CD8-positive, alpha-beta memory T cell (primary cell): ENCODE measurements around the gene OR10AD1. TPM values are rescaled to one million over a fixed set of nuclear protein-coding genes. Genes with fewer than 3 reads are reported as not detected.
"Not testable (repeated sequence)": the region's sequence is repeated elsewhere in the genome, so short reads cannot be mapped to it uniquely, and the experiment has no call there.

Experiments used
- CTCF ChIA-PET: fragments of 350-600 bp; sonication (Branson Sonifier 250); formaldehyde crosslinking; loops from one replicate; lab custom pipeline; 2021; ENCODE audit warnings: antibody characterized with exemption; lab: Charles Lee
- POLR2A ChIA-PET: fragments of 350-600 bp; sonication (Branson Sonifier 250); formaldehyde crosslinking; loops from one replicate; lab custom pipeline; 2021; ENCODE audit warnings: antibody characterized with exemption; lab: Charles Lee
- DNase-seq, 5 donors: peaks; one replicate each; pipeline versions ENCODE4 v3.0.0 to v3.0.0-alpha.2; 2020 to 2022; ENCODE audit warnings: mixed read lengths in 1 of 5
- H3K27ac ChIP-seq: one replicate; pipeline ENCODE4 v1.7.0; 2013; ENCODE audit warnings: low read depth, mild to moderate bottlenecking, low read length, moderate library complexity
- H3K27me3 ChIP-seq: 2 replicates; pipeline ENCODE4 v1.7.0; 2013; ENCODE audit warnings: low read length, mild to moderate bottlenecking; ENCODE audit not compliant: insufficient read depth, poor library complexity, severe bottlenecking
- H3K36me3 ChIP-seq: 2 replicates; pipeline ENCODE4 v1.7.0; 2013; ENCODE audit warnings: mild to moderate bottlenecking, low read length, moderate library complexity; ENCODE audit not compliant: insufficient read depth
- H3K4me1 ChIP-seq: 2 replicates; pipeline ENCODE4 v1.7.0; 2013; ENCODE audit warnings: mild to moderate bottlenecking, low read length, moderate library complexity; ENCODE audit not compliant: insufficient read depth
- H3K4me3 ChIP-seq: 2 replicates; pipeline ENCODE4 v1.7.0; 2013; ENCODE audit warnings: mild to moderate bottlenecking, low read length
- H3K9me3 ChIP-seq: 2 replicates; pipeline ENCODE4 v1.7.0; 2013; ENCODE audit warnings: mild to moderate bottlenecking, low read length
- H3K27ac Mint-ChIP-seq, 8 donors: one replicate each; pipeline ENCODE4 v1.8.0; 2020 to 2021; ENCODE audit warnings: mixed read lengths in 8 of 8, mild to moderate bottlenecking in 6 of 8, inconsistent platforms in 3 of 8, moderate library complexity in 3 of 8
- H3K27me3 Mint-ChIP-seq, 2 donors: one replicate each; pipeline ENCODE4 v1.8.0; 2020 to 2021; ENCODE audit warnings: mixed read lengths in 2 of 2, mild to moderate bottlenecking in 1 of 2, moderate library complexity in 1 of 2
- H3K36me3 Mint-ChIP-seq, 3 donors: one replicate each; pipeline ENCODE4 v1.8.0; 2020 to 2021; ENCODE audit warnings: mixed read lengths in 3 of 3, inconsistent platforms in 1 of 3, mild to moderate bottlenecking in 1 of 3
- H3K4me1 Mint-ChIP-seq, 3 donors: one replicate each; pipeline ENCODE4 v1.8.0; 2020 to 2021; ENCODE audit warnings: mixed read lengths in 3 of 3, inconsistent platforms in 1 of 3, mild to moderate bottlenecking in 1 of 3
- H3K4me3 Mint-ChIP-seq, 7 donors: one replicate each; pipeline ENCODE4 v1.8.0; 2020 to 2021; ENCODE audit warnings: mixed read lengths in 7 of 7, mild to moderate bottlenecking in 6 of 7, moderate library complexity in 4 of 7, inconsistent platforms in 2 of 7
- H3K9me3 Mint-ChIP-seq, 5 donors: one replicate each; pipeline ENCODE4 v1.8.0; 2020 to 2022; ENCODE audit warnings: mixed read lengths in 5 of 5, mild to moderate bottlenecking in 3 of 5, moderate library complexity in 2 of 5, inconsistent platforms in 1 of 5
- polyA plus RNA-seq: library from polyadenylated mRNA; unstranded; fragments of 300-500 nt; fragmentation: Illumina TruSeq; gene quantifications from one replicate; pipeline ENCODE4 v1.2.3, GENCODE V29; 2021
- total RNA-seq, 2 experiments: library from RNA; stranded (reverse); gene quantifications; one replicate each; pipeline ENCODE4 v1.2.3, GENCODE V29; 2021

The OR10AD1 gene
- total RNA-seq (not detected), polyA plus RNA-seq (not detected)

- no peaks in the 10 kb centered on the region for H3K27me3 ChIP-seq
- Mint-ChIP-seq H3K27ac (peak within 1 kb of the TSS in 2 of 8 donors; percentile 12 to 15), H3K4me1 (peaks cover 39 to 49% (median 48%) of the 10 kb centered on the region in 3 donors), H3K36me3 (peaks cover 8 to 63% (median 24%) of the 10 kb centered on the region in 3 donors), H3K4me3 (peak within 1 kb of the TSS in 2 of 7 donors; percentile 8 to 20), H3K27me3 (peaks cover 0 to 2% of the 10 kb centered on the region in 2 donors), H3K9me3 (peaks cover 11 to 62% (median 46%) of the 10 kb centered on the region in 5 donors)
- POLR2A ChIA-PET: interaction anchor here (0.5 kb wide), 1 partner anchor 88 kb away, joined by 3 read pairs; no protein-coding TSS in a partner anchor
- H3K27ac ChIP-seq: no peak within 1 kb of the TSS
- DNase-seq: no peak
- H3K4me3 ChIP-seq: no peak within 1 kb of the TSS
- CTCF ChIA-PET: interaction anchor here (1.2 kb wide), 2 partner anchors 13 to 20 kb away, joined by 3 to 4 read pairs; partner anchors contain the start of gene CCDC184
- peaks cover 29% of the 10 kb centered on the region for H3K4me1 ChIP-seq
- peaks cover under 1% of the 10 kb centered on the region for H3K9me3 ChIP-seq
- H3K36me3 ChIP-seq: no peaks in the 10 kb centered on the region
These were observed at the start of gene OR10AD1 for GRCh38 chr12:48203192-48203591. Gene OR10AD1, minus strand, starts transcription at chr12:48203292. Its CDS starts 0 bp downstream, at chr12:48203292.

DNA sequence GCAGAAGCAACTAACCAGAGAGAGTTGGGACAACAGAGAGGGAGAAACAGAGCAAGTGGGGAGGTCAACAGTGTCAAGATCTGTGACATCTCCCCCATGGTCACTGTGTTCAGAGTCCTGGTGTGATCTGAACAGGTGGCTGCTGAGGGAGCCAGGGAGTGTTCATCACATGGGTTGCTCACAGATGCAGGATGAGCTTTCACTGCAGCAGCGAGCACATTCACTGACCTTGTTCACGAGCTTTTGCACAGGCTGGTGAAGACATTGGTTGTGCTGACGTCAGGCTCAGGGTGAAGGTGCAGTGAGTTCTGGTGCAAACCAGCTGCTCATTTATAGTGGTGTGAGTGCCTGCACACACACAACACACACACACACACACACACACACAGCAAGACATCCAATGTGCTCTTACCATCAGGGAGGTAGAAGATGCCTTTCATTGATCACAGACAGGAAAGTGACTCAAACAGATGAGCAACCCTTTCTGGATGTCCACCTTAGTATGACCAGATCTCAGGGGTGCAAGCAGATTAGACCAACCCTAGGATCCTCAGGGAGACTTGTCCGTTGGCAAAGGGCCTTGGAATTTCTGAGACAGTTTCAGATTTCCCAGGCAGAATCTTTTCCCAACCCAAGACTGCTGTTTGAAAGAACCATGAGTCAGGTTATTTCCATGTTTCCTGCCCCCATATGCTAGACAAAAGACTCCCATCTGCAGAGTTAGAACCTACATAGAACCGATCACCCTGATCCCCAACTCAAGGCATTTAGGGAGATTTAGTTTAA is 44.3 kb upstream of the OR10AD1 start:
- Histone ChIP-seq H3K4me1 (no peaks in the 10 kb centered on the region), H3K27ac (no peak overlapping the region), H3K4me3 (no peak overlapping the region), H3K36me3 (no peaks in the 10 kb centered on the region), H3K27me3 (no peaks in the 10 kb centered on the region), H3K9me3 (no peaks in the 10 kb centered on the region)
- Mint-ChIP-seq H3K36me3 (no peaks in the 10 kb centered on the region), H3K27ac (no peak overlapping the region), H3K27me3 (peaks cover 21 to 40% of the 10 kb centered on the region in 2 donors), H3K4me1 (no peaks in the 10 kb centered on the region), H3K9me3 (peaks cover 0 to 5% (median 2%) of the 10 kb centered on the region in 5 donors), H3K4me3 (no peak overlapping the region)
- CTCF ChIA-PET: no interaction called here
- DNase-seq: no peak
- POLR2A ChIA-PET: no interaction called here

GRCh38 chr12:48237162-48237561 is 34.1 kb upstream of the OR10AD1 start:
- Histone ChIP-seq H3K4me1 (no peaks in the 10 kb centered on the region), H3K27ac (no peak overlapping the region), H3K27me3 (peaks cover 5% of the 10 kb centered on the region), H3K9me3 (no peaks in the 10 kb centered on the region), H3K36me3 (no peaks in the 10 kb centered on the region), H3K4me3 (no peak overlapping the region)
- no peak for DNase-seq
- Mint-ChIP-seq H3K36me3 (peaks cover 0 to 18% (median 3%) of the 10 kb centered on the region in 3 donors), H3K9me3 (peaks cover 0 to 4% (median 4%) of the 10 kb centered on the region in 5 donors), H3K27ac (no peak overlapping the region), H3K27me3 (peaks cover 9 to 29% of the 10 kb centered on the region in 2 donors), H3K4me3 (no peak overlapping the region), H3K4me1 (no peaks in the 10 kb centered on the region)
- ChIA-PET POLR2A (no interaction called here), CTCF (no interaction called here)

- CTCF ChIA-PET: no interaction called here
- Histone ChIP-seq H3K27ac (no peak overlapping the region), H3K9me3 (no peaks in the 10 kb centered on the region), H3K27me3 (peaks cover 5% of the 10 kb centered on the region), H3K4me1 (no peaks in the 10 kb centered on the region), H3K36me3 (no peaks in the 10 kb centered on the region), H3K4me3 (no peak overlapping the region)
- Mint-ChIP-seq H3K4me1 (no peaks in the 10 kb centered on the region), H3K9me3 (peaks cover 0 to 6% (median 0%) of the 10 kb centered on the region in 5 donors), H3K36me3 (peaks cover 0 to 13% (median 3%) of the 10 kb centered on the region in 3 donors), H3K4me3 (no peak overlapping the region), H3K27ac (no peak overlapping the region), H3K27me3 (peaks cover 5 to 29% of the 10 kb centered on the region in 2 donors)
- no peak for DNase-seq
- POLR2A ChIA-PET: no interaction called here
These were observed 32.8 kb upstream of the OR10AD1 start for GRCh38 chr12:48235796-48236333.

DNA sequence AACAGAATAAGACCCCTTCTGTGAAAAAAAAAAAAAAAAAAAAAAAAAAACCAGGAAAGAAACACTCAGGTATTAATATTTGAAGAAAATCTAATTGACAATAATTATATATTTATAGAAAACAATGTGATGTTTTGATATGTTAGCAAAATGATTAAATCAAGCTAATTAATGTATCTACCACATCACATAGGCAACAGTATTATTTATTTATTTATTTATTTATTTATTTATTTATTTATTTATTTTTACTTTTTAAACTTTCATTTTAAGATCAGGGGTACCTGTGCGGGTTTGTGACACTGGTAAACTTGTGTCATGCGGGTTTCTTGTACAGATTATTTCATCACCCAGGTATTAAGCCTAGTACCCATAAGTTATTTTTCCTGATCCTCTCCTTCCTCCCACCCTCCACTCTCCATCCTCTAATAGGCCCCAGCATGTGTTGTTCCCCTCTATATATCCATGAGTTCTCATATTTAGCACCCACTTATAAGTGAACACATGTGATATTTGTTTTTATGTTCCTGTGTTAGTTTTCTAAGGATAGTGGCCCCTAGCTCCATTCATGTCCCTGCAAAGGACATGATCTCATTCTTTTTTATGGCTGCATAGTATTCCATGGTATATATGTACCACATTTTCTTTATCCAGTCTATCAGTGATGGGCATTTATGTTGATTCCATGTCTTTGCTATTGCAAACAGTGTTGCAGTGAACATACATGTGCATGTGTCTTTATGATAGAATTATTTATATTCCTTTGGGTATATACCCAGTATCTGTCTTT is 28.3 kb upstream of the OR10AD1 start:
- Mint-ChIP-seq H3K27me3 (peaks cover 17 to 56% of the 10 kb centered on the region in 2 donors), H3K36me3 (peaks cover 0 to 22% (median 2%) of the 10 kb centered on the region in 3 donors), H3K9me3 (peaks cover 0 to 22% (median 4%) of the 10 kb centered on the region in 5 donors)
- DNase-seq, H3K4me1 ChIP-seq, H3K4me1 Mint-ChIP-seq, H3K27me3 ChIP-seq, H3K4me3 ChIP-seq, H3K27ac Mint-ChIP-seq, H3K36me3 ChIP-seq, H3K9me3 ChIP-seq, POLR2A ChIA-PET, H3K4me3 Mint-ChIP-seq, H3K27ac ChIP-seq: not testable (repeated sequence)
- CTCF ChIA-PET: interaction anchor here (0.7 to 1.3 kb wide), 2 partner anchors 68 to 1822 kb away, joined by 3 read pairs; no protein-coding TSS in a partner anchor

DNA sequence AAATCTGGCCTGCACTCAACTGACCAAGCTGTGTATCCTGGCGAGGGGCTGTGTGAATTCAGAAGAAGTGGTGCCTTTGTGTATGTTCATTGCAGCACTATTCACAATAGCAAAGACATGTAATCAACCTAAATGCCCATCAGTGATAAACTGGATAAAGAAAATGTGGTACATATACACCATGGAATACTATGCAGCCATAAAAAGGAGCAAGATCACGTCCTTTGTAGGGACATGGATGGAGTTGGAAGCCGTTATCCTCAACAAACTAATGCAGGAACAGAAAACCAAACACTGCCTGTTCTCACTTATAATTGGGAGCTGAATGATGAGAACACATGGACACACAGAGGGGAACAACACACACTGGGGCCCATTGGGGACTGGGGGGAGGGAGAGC is 21.4 kb upstream of the OR10AD1 start:
- Mint-ChIP-seq H3K36me3 (peaks cover 0 to 18% (median 0%) of the 10 kb centered on the region in 3 donors), H3K9me3 (peaks cover 0 to 16% (median 4%) of the 10 kb centered on the region in 5 donors), H3K27me3 (peaks cover 28 to 70% of the 10 kb centered on the region in 2 donors)
- H3K4me1 Mint-ChIP-seq, H3K4me3 Mint-ChIP-seq, H3K4me1 ChIP-seq, H3K4me3 ChIP-seq, H3K9me3 ChIP-seq, CTCF ChIA-PET, H3K36me3 ChIP-seq, H3K27me3 ChIP-seq, DNase-seq, H3K27ac Mint-ChIP-seq, POLR2A ChIA-PET, H3K27ac ChIP-seq: not testable (repeated sequence)

- H3K4me1 ChIP-seq: no peaks in the 10 kb centered on the region
- Mint-ChIP-seq H3K27ac (no peak overlapping the region), H3K27me3 (peaks cover 15 to 55% of the 10 kb centered on the region in 2 donors), H3K9me3 (peaks cover 0 to 2% (median 0%) of the 10 kb centered on the region in 5 donors), H3K36me3 (peaks cover 0 to 7% (median 0%) of the 10 kb centered on the region in 3 donors), H3K4me1 (no peaks in the 10 kb centered on the region), H3K4me3 (no peak overlapping the region)
- DNase-seq: no peak
- no peaks in the 10 kb centered on the region for H3K9me3 ChIP-seq
- ChIA-PET POLR2A (no interaction called here), CTCF (interaction anchor here (0.8 kb wide), 1 partner anchor 234 kb away, joined by 3 read pairs; no protein-coding TSS in a partner anchor)
- H3K36me3 ChIP-seq: no peaks in the 10 kb centered on the region
- H3K27ac ChIP-seq: no peak overlapping the region
- H3K4me3 ChIP-seq: no peak overlapping the region
- H3K27me3 ChIP-seq: peaks cover 4% of the 10 kb centered on the region
These were observed 18.6 kb upstream of the OR10AD1 start for GRCh38 chr12:48221645-48222044.
